H9 (cell line): ENCODE data around the gene ARID5A. TPM values are rescaled to one million over a fixed set of nuclear protein-coding genes. Genes with fewer than 3 reads are reported as not detected.

Experiments used
- DNase-seq: peaks from one replicate; pipeline ENCODE4 v3.0.0-alpha.2; 2017
- H2AFZ ChIP-seq: one replicate; pipeline ENCODE4 v1.6.1; 2013; ENCODE audit warnings: mild to moderate bottlenecking, low read length, control low read depth, moderate library complexity
- H2AK5ac ChIP-seq: 2 replicates; pipeline ENCODE4 v1.6.1; 2013; ENCODE audit warnings: low read length, control low read depth, mixed read lengths; ENCODE audit not compliant: insufficient read length
- H2BK120ac ChIP-seq: one replicate; pipeline ENCODE4 v1.6.1; 2013; ENCODE audit warnings: low read depth, mild to moderate bottlenecking, low read length, control low read depth, inconsistent platforms; ENCODE audit not compliant: poor library complexity, severe bottlenecking
- H2BK12ac ChIP-seq: 2 replicates; pipeline ENCODE4 v1.6.1; 2013; ENCODE audit warnings: low read length, control low read depth, mixed read lengths, low read depth; ENCODE audit not compliant: insufficient read length
- H2BK15ac ChIP-seq: 2 replicates; pipeline ENCODE4 v1.6.1; 2013; ENCODE audit warnings: low read depth, low read length, control low read depth
- H2BK20ac ChIP-seq: one replicate; pipeline ENCODE4 v1.6.1; 2013; ENCODE audit warnings: low read depth, mild to moderate bottlenecking, low read length, control low read depth, inconsistent platforms; ENCODE audit not compliant: poor library complexity, severe bottlenecking
- H2BK5ac ChIP-seq: 2 replicates; pipeline ENCODE4 v1.6.1; 2013; ENCODE audit warnings: low read length, control low read depth, mixed read lengths; ENCODE audit not compliant: insufficient read length
- H3K14ac ChIP-seq: 2 replicates; pipeline ENCODE4 v1.6.1; 2013; ENCODE audit warnings: low read length, control low read depth; ENCODE audit not compliant: insufficient read depth
- H3K18ac ChIP-seq: 2 replicates; pipeline ENCODE4 v1.6.1; 2013; ENCODE audit warnings: low read depth, mild to moderate bottlenecking, mixed read lengths, low read length, control low read depth; ENCODE audit not compliant: insufficient read length
- H3K23ac ChIP-seq: 2 replicates; pipeline ENCODE4 v1.6.1; 2013; ENCODE audit warnings: low read length, control low read depth, mixed read lengths, low read depth; ENCODE audit not compliant: insufficient read length
- H3K23me2 ChIP-seq: 2 replicates; pipeline ENCODE4 v1.6.1; 2013; ENCODE audit warnings: low read depth, mild to moderate bottlenecking, mixed read lengths, low read length, control low read depth; ENCODE audit not compliant: insufficient read length, poor library complexity, severe bottlenecking
- H3K27ac ChIP-seq: 2 replicates; pipeline ENCODE4 v1.5.1; 2013; ENCODE audit warnings: low read length, control low read depth, mixed read lengths, low read depth; ENCODE audit not compliant: insufficient read length
- H3K27me3 ChIP-seq: 2 replicates; pipeline ENCODE4 v1.6.1; 2013; ENCODE audit warnings: low read length, control low read depth, inconsistent platforms; ENCODE audit not compliant: insufficient read depth
- H3K4ac ChIP-seq: 2 replicates; pipeline ENCODE4 v1.6.1; 2013; ENCODE audit warnings: low read depth, mild to moderate bottlenecking, control low read depth, inconsistent platforms, low read length, moderate library complexity
- H3K4me1 ChIP-seq: 2 replicates; pipeline ENCODE4 v1.6.1; 2013; ENCODE audit warnings: low read length, control low read depth, inconsistent platforms; ENCODE audit not compliant: insufficient read depth
- H3K4me2 ChIP-seq: 2 replicates; pipeline ENCODE4 v1.6.1; 2013; ENCODE audit warnings: low read length, control low read depth, mixed read lengths; ENCODE audit not compliant: insufficient read length, insufficient read depth
- H3K56ac ChIP-seq: 2 replicates; pipeline ENCODE4 v1.6.1; 2013; ENCODE audit warnings: low read depth, mild to moderate bottlenecking, mixed read lengths, low read length, control low read depth; ENCODE audit not compliant: insufficient read length
- H3K79me1 ChIP-seq: 2 replicates; pipeline ENCODE4 v1.6.1; 2013; ENCODE audit warnings: low read depth, mild to moderate bottlenecking, moderate library complexity, low read length, control low read depth, inconsistent platforms; ENCODE audit not compliant: insufficient read depth, poor library complexity, severe bottlenecking
- H3K79me2 ChIP-seq: 2 replicates; pipeline ENCODE4 v1.6.1; 2013; ENCODE audit warnings: low read length, control low read depth, inconsistent platforms; ENCODE audit not compliant: insufficient read depth
- H3K9ac ChIP-seq: 2 replicates; pipeline ENCODE4 v1.6.1; 2013; ENCODE audit warnings: low read length, control low read depth, mixed read lengths; ENCODE audit not compliant: insufficient read length; ENCODE audit errors: extremely low read depth
- H3K9me3 ChIP-seq: one replicate; pipeline ENCODE4 v1.6.1; 2013; ENCODE audit warnings: low read depth, low read length, inconsistent platforms; ENCODE audit not compliant: control insufficient read depth
- H3T11ph ChIP-seq: one replicate; pipeline ENCODE4 v1.6.1; 2013; ENCODE audit warnings: mild to moderate bottlenecking, low read length, control low read depth, inconsistent platforms
- H4K20me1 ChIP-seq: one replicate; pipeline ENCODE4 v1.6.1; 2013; ENCODE audit not compliant: control insufficient read depth, insufficient read length, insufficient read depth
- H4K5ac ChIP-seq: 2 replicates; pipeline ENCODE4 v1.6.1; 2013; ENCODE audit warnings: low read depth, mild to moderate bottlenecking, mixed read lengths, low read length, control low read depth; ENCODE audit not compliant: insufficient read length
- H4K8ac ChIP-seq: replicated peaks from 2 replicates; pipeline ENCODE4 v1.6.1; 2013; ENCODE audit warnings: low read length, control low read depth, mixed read lengths, low read depth; ENCODE audit not compliant: insufficient read length
- H4K91ac ChIP-seq: 2 replicates; pipeline ENCODE4 v1.6.1; 2013; ENCODE audit warnings: low read depth, mild to moderate bottlenecking, moderate library complexity, mixed read lengths, low read length, control low read depth; ENCODE audit not compliant: insufficient read length
- H3K27ac Mint-ChIP-seq, 3 experiments: 2 replicates in 2 of 3; 3 replicates in 1 of 3; pipeline ENCODE4 v1.8.0; 2020 to 2021; ENCODE audit warnings: mixed read lengths in 3 of 3, mild to moderate bottlenecking in 1 of 3, moderate library complexity in 1 of 3
- H3K27me3 Mint-ChIP-seq: 2 replicates; pipeline ENCODE4 v1.8.0; 2021; ENCODE audit warnings: low read depth, mild to moderate bottlenecking, moderate library complexity, mixed read lengths
- H3K36me3 Mint-ChIP-seq, 3 experiments: 2 replicates in 2 of 3; 3 replicates in 1 of 3; pipeline ENCODE4 v1.8.0; 2020 to 2021; ENCODE audit warnings: low read depth in 3 of 3, mixed read lengths in 3 of 3; ENCODE audit not compliant: insufficient read depth in 1 of 3
- H3K4me1 Mint-ChIP-seq, 2 experiments: 2 replicates each; pipeline ENCODE4 v1.8.0; 2020; ENCODE audit warnings: mixed read lengths in 2 of 2
- H3K4me3 Mint-ChIP-seq, 2 experiments: 2 replicates in 1 of 2; 3 replicates in 1 of 2; pipeline ENCODE4 v1.8.0; 2020 to 2021; ENCODE audit warnings: mild to moderate bottlenecking in 2 of 2, mixed read lengths in 2 of 2, moderate library complexity in 1 of 2
- H3K9me3 Mint-ChIP-seq, 2 experiments: 2 replicates in 1 of 2; 3 replicates in 1 of 2; pipeline ENCODE4 v1.8.0; 2020; ENCODE audit warnings: mild to moderate bottlenecking in 2 of 2, mixed read lengths in 2 of 2, moderate library complexity in 1 of 2
- CTCF ChIP-seq: fragments of 200-600 bp; sonication (generic); conservative IDR thresholded peaks from 3 replicates; pipeline ENCODE4 v1.8.0; 2021; ENCODE audit warnings: antibody characterized with exemption, mild to moderate bottlenecking
- WGBS: extraction: QIAGEN DNeasy Blood & Tissue Kit; methylation state at CpG from one replicate; pipeline ENCODE4 v1.1.7; 2013; ENCODE audit warnings: missing lambda C conversion rate, low lambda C conversion rate, mixed read lengths; ENCODE audit not compliant: insufficient read length; ENCODE audit errors: extremely low coverage; 5-methylcytosine and 5-hydroxymethylcytosine counted together
- total RNA-seq: library from RNA; stranded (reverse); gene quantifications from 2 replicates; pipeline ENCODE4 v1.2.1, GENCODE V29; 2021

ARID5A gene
- total RNA-seq, 1 experiment from 2014 or later: 4.5 TPM

GRCh38 chr2:96489261-96489660, 47.3 kb upstream of the ARID5A start:
- Histone ChIP-seq H2BK12ac (no peak overlapping the region), H3K79me1 (no peaks in the 10 kb centered on the region), H3K23me2 (no peaks in the 10 kb centered on the region), H3K14ac (no peak overlapping the region), H2BK20ac (no peak overlapping the region), H3K79me2 (no peaks in the 10 kb centered on the region), H2AFZ (no peak overlapping the region), H3K9me3 (no peaks in the 10 kb centered on the region), H4K20me1 (peaks cover 2% of the 10 kb centered on the region), H3K4me2 (no peak overlapping the region), H3K9ac (no peak overlapping the region), H4K5ac (no peak overlapping the region), H4K8ac (no peak overlapping the region), H4K91ac (no peak overlapping the region), H3K18ac (no peak overlapping the region), H2AK5ac (no peak overlapping the region), H2BK15ac (no peak overlapping the region), H3K23ac (no peak overlapping the region), H3T11ph (no peak overlapping the region), H3K4ac (no peak overlapping the region), H3K56ac (no peak overlapping the region), H2BK5ac (no peak overlapping the region), H3K27ac (no peak overlapping the region), H2BK120ac (no peak overlapping the region), H3K4me1 (no peaks in the 10 kb centered on the region), H3K27me3 (no peaks in the 10 kb centered on the region; the same call in 1 of the 2 replicates)
- TF ChIP-seq CTCF: no peak
- Mint-ChIP-seq H3K9me3 (peaks cover 0 to 2% of the 10 kb centered on the region in 2 experiments; a peak in 2 of 5 replicates), H3K27me3 (peaks cover 4% of the 10 kb centered on the region), H3K4me3 (no peak overlapping the region), H3K27ac (no peak overlapping the region), H3K36me3 (no peaks in the 10 kb centered on the region; a peak in 1 of 7 replicates), H3K4me1 (peaks cover 19 to 23% of the 10 kb centered on the region in 2 experiments)
- no peak for DNase-seq
- no CpG with 5 or more reads among the region's 3 CpGs for WGBS
